OCI-LY3 (cell line): ENCODE measurements around the gene ZRANB1.

Experiments used
- EZH2phosphoT487 ChIP-seq: fragments of 200-600 bp; shearing (Covaris generic); IDR thresholded peaks from 2 replicates; pipeline ENCODE4 v1.6.1; 2018; ENCODE audit warnings: antibody characterized with exemption, mixed run types, low read depth
- TF ChIP-seq, protein P1 (sequence below): fragments of 200-600, 300-600 bp; sonication (generic); IDR thresholded peaks from 2 replicates; pipeline ENCODE4 v1.5.1; 2014; ENCODE audit warnings: antibody characterized with exemption, low read length, low read depth

DNA sequence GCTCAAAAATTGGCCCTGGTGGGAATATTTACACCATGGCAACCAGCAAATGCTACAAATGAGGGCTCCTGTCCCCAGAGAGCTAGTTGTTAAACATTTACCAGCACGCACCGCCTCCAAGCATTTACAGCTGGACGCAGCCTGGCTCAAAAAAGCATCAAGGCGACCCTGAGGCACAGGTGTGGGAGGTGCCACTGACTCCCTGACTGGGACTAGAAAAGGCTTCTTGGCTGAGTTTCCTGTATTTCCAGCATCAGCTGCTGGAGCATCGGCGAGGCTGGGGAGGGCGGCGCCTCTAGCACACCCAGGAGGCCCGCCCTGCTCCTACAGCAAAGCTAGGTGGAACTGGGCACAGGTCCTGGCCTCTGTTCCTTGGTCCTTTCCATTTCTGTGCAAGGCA, 43.5 kb upstream of the ZRANB1 start:
- TF ChIP-seq, protein P1, sequence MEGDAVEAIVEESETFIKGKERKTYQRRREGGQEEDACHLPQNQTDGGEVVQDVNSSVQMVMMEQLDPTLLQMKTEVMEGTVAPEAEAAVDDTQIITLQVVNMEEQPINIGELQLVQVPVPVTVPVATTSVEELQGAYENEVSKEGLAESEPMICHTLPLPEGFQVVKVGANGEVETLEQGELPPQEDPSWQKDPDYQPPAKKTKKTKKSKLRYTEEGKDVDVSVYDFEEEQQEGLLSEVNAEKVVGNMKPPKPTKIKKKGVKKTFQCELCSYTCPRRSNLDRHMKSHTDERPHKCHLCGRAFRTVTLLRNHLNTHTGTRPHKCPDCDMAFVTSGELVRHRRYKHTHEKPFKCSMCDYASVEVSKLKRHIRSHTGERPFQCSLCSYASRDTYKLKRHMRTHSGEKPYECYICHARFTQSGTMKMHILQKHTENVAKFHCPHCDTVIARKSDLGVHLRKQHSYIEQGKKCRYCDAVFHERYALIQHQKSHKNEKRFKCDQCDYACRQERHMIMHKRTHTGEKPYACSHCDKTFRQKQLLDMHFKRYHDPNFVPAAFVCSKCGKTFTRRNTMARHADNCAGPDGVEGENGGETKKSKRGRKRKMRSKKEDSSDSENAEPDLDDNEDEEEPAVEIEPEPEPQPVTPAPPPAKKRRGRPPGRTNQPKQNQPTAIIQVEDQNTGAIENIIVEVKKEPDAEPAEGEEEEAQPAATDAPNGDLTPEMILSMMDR: no peak
- no peak for TF ChIP-seq EZH2phosphoT487
